ENCODE results near the gene TMLHE.
"Not testable (repeated sequence)": the region's sequence is repeated elsewhere in the genome, so short reads cannot be mapped to it uniquely, and the experiment has no call there.

The TMLHE gene

DNA sequence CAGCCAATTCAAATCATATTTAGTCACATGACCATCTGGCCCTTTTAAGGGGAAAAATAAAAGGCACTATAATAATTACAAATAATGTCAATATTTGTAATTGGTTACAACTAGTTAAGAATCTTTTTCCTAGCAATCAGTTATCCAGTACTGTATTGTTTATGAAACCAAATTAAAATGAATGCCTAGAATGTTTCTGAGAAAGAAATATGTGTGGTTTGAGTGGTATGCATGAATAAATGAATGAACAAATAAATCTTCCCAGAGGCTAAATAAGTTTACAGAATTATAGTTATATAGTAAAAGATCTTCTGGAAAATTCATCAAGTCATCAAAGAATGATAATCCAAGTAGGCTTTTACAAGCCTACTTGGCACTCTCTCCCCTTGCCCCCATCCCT is 98.5 kb downstream of the TMLHE start:
- Histone ChIP-seq H3K36me3 (ENCODE audit: control insufficient read depth in 1 of 2, insufficient read depth in 2 of 2, low read length in 2 of 2) (peaks cover 11 to 18% of the 10 kb centered on the region in 2 donors), H3K9ac (ENCODE audit: low read depth in 1 of 2, low read length in 2 of 2) (no peak overlapping the region), H3K9me3 (ENCODE audit: control insufficient read depth in 1 of 2, low read length in 2 of 2) (no peaks in the 10 kb centered on the region), H3K27ac (ENCODE audit: low read depth, low read length) (no peak overlapping the region), H3K27me3 (ENCODE audit: control insufficient read depth in 1 of 2, insufficient read depth in 2 of 2, low read length in 2 of 2) (no peaks in the 10 kb centered on the region), H3K4me1 (ENCODE audit: control insufficient read depth in 1 of 2, insufficient read depth in 2 of 2, low read length in 2 of 2) (no peaks in the 10 kb centered on the region), H3K4me3 (ENCODE audit: low read depth in 1 of 2, low read length in 2 of 2) (no peak overlapping the region)

GRCh38 chrX:155505296-155505695 is 107.5 kb downstream of the TMLHE start:
- no peaks in the 10 kb centered on the region for H3K9me3 ChIP-seq (ENCODE audit: control insufficient read depth in 1 of 2, low read length in 2 of 2)
- H3K36me3 ChIP-seq (ENCODE audit: control insufficient read depth in 1 of 2, insufficient read depth in 2 of 2, low read length in 2 of 2) = peaks cover 3 to 11% of the 10 kb centered on the region in 2 donors
- no peak overlapping the region for H3K9ac ChIP-seq (ENCODE audit: low read depth in 1 of 2, low read length in 2 of 2)
- no peak overlapping the region for H3K27ac ChIP-seq (ENCODE audit: low read depth, low read length)
- no peak overlapping the region for H3K4me3 ChIP-seq (ENCODE audit: low read depth in 1 of 2, low read length in 2 of 2)
- H3K27me3 ChIP-seq (ENCODE audit: control insufficient read depth in 1 of 2, insufficient read depth in 2 of 2, low read length in 2 of 2) = no peaks in the 10 kb centered on the region
- no peaks in the 10 kb centered on the region for H3K4me1 ChIP-seq (ENCODE audit: control insufficient read depth in 1 of 2, insufficient read depth in 2 of 2, low read length in 2 of 2)

DNA sequence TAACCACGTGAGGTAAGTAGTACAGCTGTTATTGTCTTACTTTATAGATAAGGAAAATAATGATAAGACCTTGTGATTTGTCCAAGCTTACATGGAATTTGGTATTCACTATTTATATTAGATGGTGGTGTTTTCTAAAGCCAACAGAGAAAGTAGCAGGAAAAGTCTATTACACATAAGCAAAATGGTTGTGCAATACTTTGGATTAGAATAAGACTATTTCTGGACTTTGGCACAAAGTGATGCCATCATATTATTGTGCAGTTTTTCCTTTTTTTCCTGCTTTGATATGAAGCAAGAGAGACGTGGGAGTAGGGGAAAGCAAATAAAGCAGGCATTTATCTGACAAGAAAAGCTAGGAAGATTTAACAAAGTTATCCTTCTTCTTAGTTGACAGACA is 117.6 kb downstream of the TMLHE start:
- not testable (repeated sequence) for H3K27me3 ChIP-seq (ENCODE audit: control insufficient read depth in 1 of 2, insufficient read depth in 2 of 2, low read length in 2 of 2); H3K9me3 ChIP-seq (ENCODE audit: control insufficient read depth in 1 of 2, low read length in 2 of 2); H3K9ac ChIP-seq (ENCODE audit: low read depth in 1 of 2, low read length in 2 of 2); H3K4me1 ChIP-seq (ENCODE audit: control insufficient read depth in 1 of 2, insufficient read depth in 2 of 2, low read length in 2 of 2); H3K4me3 ChIP-seq (ENCODE audit: low read depth in 1 of 2, low read length in 2 of 2); H3K36me3 ChIP-seq (ENCODE audit: control insufficient read depth in 1 of 2, insufficient read depth in 2 of 2, low read length in 2 of 2); H3K27ac ChIP-seq (ENCODE audit: low read depth, low read length)

GRCh38 chrX:155491421-155491820 is 121.3 kb downstream of the TMLHE start:
- H3K4me1 ChIP-seq (ENCODE audit: control insufficient read depth in 1 of 2, insufficient read depth in 2 of 2, low read length in 2 of 2); H3K9ac ChIP-seq (ENCODE audit: low read depth in 1 of 2, low read length in 2 of 2); H3K27me3 ChIP-seq (ENCODE audit: control insufficient read depth in 1 of 2, insufficient read depth in 2 of 2, low read length in 2 of 2); H3K9me3 ChIP-seq (ENCODE audit: control insufficient read depth in 1 of 2, low read length in 2 of 2); H3K36me3 ChIP-seq (ENCODE audit: control insufficient read depth in 1 of 2, insufficient read depth in 2 of 2, low read length in 2 of 2); H3K4me3 ChIP-seq (ENCODE audit: low read depth in 1 of 2, low read length in 2 of 2); H3K27ac ChIP-seq (ENCODE audit: low read depth, low read length): not testable (repeated sequence)

- H3K36me3 ChIP-seq (ENCODE audit: control insufficient read depth in 1 of 2, insufficient read depth in 2 of 2, low read length in 2 of 2); H3K27me3 ChIP-seq (ENCODE audit: control insufficient read depth in 1 of 2, insufficient read depth in 2 of 2, low read length in 2 of 2); H3K27ac ChIP-seq (ENCODE audit: low read depth, low read length); H3K9me3 ChIP-seq (ENCODE audit: control insufficient read depth in 1 of 2, low read length in 2 of 2); H3K4me1 ChIP-seq (ENCODE audit: control insufficient read depth in 1 of 2, insufficient read depth in 2 of 2, low read length in 2 of 2); H3K9ac ChIP-seq (ENCODE audit: low read depth in 1 of 2, low read length in 2 of 2); H3K4me3 ChIP-seq (ENCODE audit: low read depth in 1 of 2, low read length in 2 of 2): not testable (repeated sequence)
Measured at GRCh38 chrX:155477136-155477535, 135.6 kb downstream of the TMLHE start.

GRCh38 chrX:155466269-155466938 is 146.3 kb downstream of the TMLHE start:
- not testable (repeated sequence) for H3K9me3 ChIP-seq (ENCODE audit: control insufficient read depth in 1 of 2, low read length in 2 of 2); H3K9ac ChIP-seq (ENCODE audit: low read depth in 1 of 2, low read length in 2 of 2)

DNA sequence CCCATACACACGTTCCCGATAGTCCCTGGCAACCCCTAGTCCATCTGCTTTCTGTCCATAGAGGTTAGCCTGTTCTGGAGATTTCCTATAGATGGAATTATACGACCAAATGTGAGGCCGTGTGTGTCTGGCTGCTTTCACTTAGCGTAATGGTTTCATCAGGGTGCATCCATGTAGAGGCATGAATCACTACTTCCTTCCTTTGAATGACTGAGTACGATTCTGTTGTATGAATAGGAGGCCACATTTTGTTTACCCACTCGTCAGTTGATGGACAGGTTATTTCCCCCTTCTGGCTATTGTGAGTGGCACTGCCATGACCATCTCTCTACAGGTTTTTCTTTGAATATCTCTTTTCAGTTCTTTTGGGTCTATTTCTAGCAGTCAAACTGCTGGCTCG is 152.3 kb downstream of the TMLHE start:
- H3K4me1 ChIP-seq (ENCODE audit: control insufficient read depth in 1 of 2, insufficient read depth in 2 of 2, low read length in 2 of 2); H3K27me3 ChIP-seq (ENCODE audit: control insufficient read depth in 1 of 2, insufficient read depth in 2 of 2, low read length in 2 of 2); H3K4me3 ChIP-seq (ENCODE audit: low read depth in 1 of 2, low read length in 2 of 2); H3K27ac ChIP-seq (ENCODE audit: low read depth, low read length); H3K9ac ChIP-seq (ENCODE audit: low read depth in 1 of 2, low read length in 2 of 2); H3K36me3 ChIP-seq (ENCODE audit: control insufficient read depth in 1 of 2, insufficient read depth in 2 of 2, low read length in 2 of 2); H3K9me3 ChIP-seq (ENCODE audit: control insufficient read depth in 1 of 2, low read length in 2 of 2): not testable (repeated sequence)

More at GRCh38 chrX:155466269-155466938, 146.3 kb downstream of the TMLHE start:
- not testable (repeated sequence) for H3K27me3 ChIP-seq (ENCODE audit: control insufficient read depth in 1 of 2, insufficient read depth in 2 of 2, low read length in 2 of 2); H3K27ac ChIP-seq (ENCODE audit: low read depth, low read length); H3K4me3 ChIP-seq (ENCODE audit: low read depth in 1 of 2, low read length in 2 of 2); H3K36me3 ChIP-seq (ENCODE audit: control insufficient read depth in 1 of 2, insufficient read depth in 2 of 2, low read length in 2 of 2); H3K4me1 ChIP-seq (ENCODE audit: control insufficient read depth in 1 of 2, insufficient read depth in 2 of 2, low read length in 2 of 2)

DNA sequence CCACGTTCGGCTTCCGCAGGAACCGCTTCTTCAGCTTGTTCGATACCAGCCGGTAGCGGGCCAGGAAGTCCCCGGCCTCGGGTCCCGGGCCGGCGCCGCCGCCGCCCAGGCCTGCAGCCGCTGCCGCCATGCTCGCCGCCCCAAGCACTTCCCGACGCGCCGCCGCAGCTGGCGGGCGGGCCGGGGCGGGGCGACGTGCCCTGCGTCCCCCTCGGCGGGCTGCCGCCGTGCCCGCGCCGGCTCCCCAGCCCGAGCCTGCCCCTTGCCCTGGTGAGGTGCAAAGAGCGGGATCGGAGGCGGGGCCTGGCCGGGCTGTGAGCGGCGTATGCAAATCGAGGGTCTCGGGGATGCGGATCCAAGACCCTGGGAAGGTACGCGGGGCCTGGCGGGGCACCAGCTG is 154.3 kb downstream of the TMLHE start, which contains the start of gene F8A3:
Gene F8A3 (minus strand): TSS at position 150 of the 400 bp plus-strand sequence. CDS start 20 bp downstream, at position 130.
- H3K9ac ChIP-seq (ENCODE audit: low read depth in 1 of 2, low read length in 2 of 2); H3K27me3 ChIP-seq (ENCODE audit: control insufficient read depth in 1 of 2, insufficient read depth in 2 of 2, low read length in 2 of 2); H3K4me1 ChIP-seq (ENCODE audit: control insufficient read depth in 1 of 2, insufficient read depth in 2 of 2, low read length in 2 of 2); H3K4me3 ChIP-seq (ENCODE audit: low read depth in 1 of 2, low read length in 2 of 2); H3K36me3 ChIP-seq (ENCODE audit: control insufficient read depth in 1 of 2, insufficient read depth in 2 of 2, low read length in 2 of 2); H3K9me3 ChIP-seq (ENCODE audit: control insufficient read depth in 1 of 2, low read length in 2 of 2); H3K27ac ChIP-seq (ENCODE audit: low read depth, low read length): not testable (repeated sequence)

GRCh38 chrX:155457761-155458447 is 154.8 kb downstream of the TMLHE start:
- H3K4me3 ChIP-seq (ENCODE audit: low read depth in 1 of 2, low read length in 2 of 2); H3K27ac ChIP-seq (ENCODE audit: low read depth, low read length); H3K27me3 ChIP-seq (ENCODE audit: control insufficient read depth in 1 of 2, insufficient read depth in 2 of 2, low read length in 2 of 2); H3K4me1 ChIP-seq (ENCODE audit: control insufficient read depth in 1 of 2, insufficient read depth in 2 of 2, low read length in 2 of 2); H3K9ac ChIP-seq (ENCODE audit: low read depth in 1 of 2, low read length in 2 of 2); H3K36me3 ChIP-seq (ENCODE audit: control insufficient read depth in 1 of 2, insufficient read depth in 2 of 2, low read length in 2 of 2); H3K9me3 ChIP-seq (ENCODE audit: control insufficient read depth in 1 of 2, low read length in 2 of 2): not testable (repeated sequence)

DNA sequence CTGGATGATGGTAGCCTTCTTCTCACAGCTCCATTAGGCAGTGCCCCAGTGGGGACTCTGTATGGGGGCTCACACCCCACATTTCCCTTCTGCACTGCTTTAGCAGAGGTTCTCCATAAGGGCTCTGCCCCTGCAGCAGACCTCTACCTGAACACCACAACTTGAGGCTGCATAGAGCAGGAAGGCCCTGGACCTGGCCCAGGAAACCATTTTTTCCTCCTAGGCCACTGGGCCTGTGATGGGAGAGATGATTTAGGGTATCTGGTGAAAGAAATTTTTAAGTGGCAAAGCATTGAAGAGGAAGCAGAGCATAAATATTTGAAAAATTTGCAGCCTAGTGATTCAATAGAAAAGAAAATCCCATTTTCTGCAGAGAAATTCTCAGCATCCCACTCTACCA is 171.7 kb downstream of the TMLHE start:
- peaks cover 0 to 9% of the 10 kb centered on the region in 2 donors for H3K9me3 ChIP-seq (ENCODE audit: control insufficient read depth in 1 of 2, low read length in 2 of 2)
- no peak overlapping the region for H3K4me3 ChIP-seq (ENCODE audit: low read depth in 1 of 2, low read length in 2 of 2)
- no peak overlapping the region for H3K9ac ChIP-seq (ENCODE audit: low read depth in 1 of 2, low read length in 2 of 2)
- H3K27me3 ChIP-seq (ENCODE audit: control insufficient read depth in 1 of 2, insufficient read depth in 2 of 2, low read length in 2 of 2) = no peaks in the 10 kb centered on the region
- H3K27ac ChIP-seq (ENCODE audit: low read depth, low read length) = no peak overlapping the region
- H3K36me3 ChIP-seq (ENCODE audit: control insufficient read depth in 1 of 2, insufficient read depth in 2 of 2, low read length in 2 of 2) = no peaks in the 10 kb centered on the region
- no peaks in the 10 kb centered on the region for H3K4me1 ChIP-seq (ENCODE audit: control insufficient read depth in 1 of 2, insufficient read depth in 2 of 2, low read length in 2 of 2)
